ENCODE data around the gene FOXJ1. TPM values are rescaled to one million over a fixed set of nuclear protein-coding genes. Genes with fewer than 3 reads are reported as not detected.

Gene FOXJ1
- total RNA-seq, 4 donors from 2014 or later: 0.82 to 7.4 (median 1.9) TPM; not detected in 1

- H3K4me1 ChIP-seq: peaks cover 0 to 8% (median 0%) of the 10 kb centered on the region in 4 donors
- no peaks in the 10 kb centered on the region for H3K27me3 ChIP-seq
- WGBS, 2 donors (ENCODE audit: low coverage in 1 of 2): 76 to 87% methylated on average over 5 to 23 of the region's 23 CpGs
- H3K27ac ChIP-seq: peak overlapping the region in 2 of 4 donors; percentile 26 to 46
- no peak for DNase-seq
- TF ChIP-seq EP300 (IDR thresholded peaks at IDR 0.05; ENCODE audit: low read depth) (no peak), POLR2AphosphoS5 (IDR thresholded peaks at IDR 0.05) (no peak), POLR2A (IDR thresholded peaks at IDR 0.05) (no peak)
- TF ChIP-seq, protein P1, sequence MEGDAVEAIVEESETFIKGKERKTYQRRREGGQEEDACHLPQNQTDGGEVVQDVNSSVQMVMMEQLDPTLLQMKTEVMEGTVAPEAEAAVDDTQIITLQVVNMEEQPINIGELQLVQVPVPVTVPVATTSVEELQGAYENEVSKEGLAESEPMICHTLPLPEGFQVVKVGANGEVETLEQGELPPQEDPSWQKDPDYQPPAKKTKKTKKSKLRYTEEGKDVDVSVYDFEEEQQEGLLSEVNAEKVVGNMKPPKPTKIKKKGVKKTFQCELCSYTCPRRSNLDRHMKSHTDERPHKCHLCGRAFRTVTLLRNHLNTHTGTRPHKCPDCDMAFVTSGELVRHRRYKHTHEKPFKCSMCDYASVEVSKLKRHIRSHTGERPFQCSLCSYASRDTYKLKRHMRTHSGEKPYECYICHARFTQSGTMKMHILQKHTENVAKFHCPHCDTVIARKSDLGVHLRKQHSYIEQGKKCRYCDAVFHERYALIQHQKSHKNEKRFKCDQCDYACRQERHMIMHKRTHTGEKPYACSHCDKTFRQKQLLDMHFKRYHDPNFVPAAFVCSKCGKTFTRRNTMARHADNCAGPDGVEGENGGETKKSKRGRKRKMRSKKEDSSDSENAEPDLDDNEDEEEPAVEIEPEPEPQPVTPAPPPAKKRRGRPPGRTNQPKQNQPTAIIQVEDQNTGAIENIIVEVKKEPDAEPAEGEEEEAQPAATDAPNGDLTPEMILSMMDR (IDR thresholded peaks at IDR 0.05): no peak
- H3K4me3 ChIP-seq: no peak overlapping the region
- in situ Hi-C loops (cut with MboI; ENCODE audit: low pct_ligation_motif_present in 1 of 4, low pct_unique_long_range_greater_than_20kb in 1 of 4, low sequenced_read_pairs in 3 of 4) (no loop called here), intact Hi-C loops (cut with DNase I; ENCODE audit: low total_unique reads) (no loop called here)
- H3K36me3 ChIP-seq: no peaks in the 10 kb centered on the region
- H3K9me3 ChIP-seq: no peaks in the 10 kb centered on the region
These were observed 9.9 kb upstream of the FOXJ1 start for GRCh38 chr17:76150712-76151622.

GRCh38 chr17:76149214-76149613 lies 8.2 kb upstream of the FOXJ1 start:
- in situ Hi-C loops (cut with MboI; ENCODE audit: low pct_ligation_motif_present in 1 of 4, low pct_unique_long_range_greater_than_20kb in 1 of 4, low sequenced_read_pairs in 3 of 4): no loop called here

GRCh38 chr17:76148015-76148326 lies 6.9 kb upstream of the FOXJ1 start:
- in situ Hi-C loops (cut with MboI; ENCODE audit: low pct_ligation_motif_present in 1 of 4, low pct_unique_long_range_greater_than_20kb in 1 of 4, low sequenced_read_pairs in 3 of 4): no loop called here

More at GRCh38 chr17:76149214-76149613, 8.2 kb upstream of the FOXJ1 start:
- 95% methylated on average over 10 of the region's 10 CpGs; no CpG with 5 or more reads in 1 of the 2 donors for WGBS, 2 donors (ENCODE audit: low coverage in 1 of 2)
- H3K36me3 ChIP-seq: no peaks in the 10 kb centered on the region
- no peak overlapping the region for H3K4me3 ChIP-seq
- no peak overlapping the region for H3K27ac ChIP-seq
- H3K9me3 ChIP-seq: no peaks in the 10 kb centered on the region
- intact Hi-C loops (cut with DNase I; ENCODE audit: low total_unique reads): no loop called here
- TF ChIP-seq POLR2AphosphoS5 (IDR thresholded peaks at IDR 0.05) (no peak), EP300 (IDR thresholded peaks at IDR 0.05; ENCODE audit: low read depth) (no peak), POLR2A (IDR thresholded peaks at IDR 0.05) (no peak)
- TF ChIP-seq, protein P1 (IDR thresholded peaks at IDR 0.05): no peak
- peaks cover 0 to 8% (median 2%) of the 10 kb centered on the region in 4 donors for H3K4me1 ChIP-seq
- DNase-seq: no peak
- H3K27me3 ChIP-seq: no peaks in the 10 kb centered on the region

More at GRCh38 chr17:76148015-76148326, 6.9 kb upstream of the FOXJ1 start:
- no peak for DNase-seq
- H3K9me3 ChIP-seq: no peaks in the 10 kb centered on the region
- intact Hi-C loops (cut with DNase I; ENCODE audit: low total_unique reads): no loop called here
- H3K27me3 ChIP-seq: no peaks in the 10 kb centered on the region
- H3K4me1 ChIP-seq: peaks cover 0 to 8% (median 2%) of the 10 kb centered on the region in 4 donors
- no peak overlapping the region for H3K4me3 ChIP-seq
- H3K27ac ChIP-seq: no peak overlapping the region
- no peaks in the 10 kb centered on the region for H3K36me3 ChIP-seq
- TF ChIP-seq, protein P1 (IDR thresholded peaks at IDR 0.05): no peak
- no peak for TF ChIP-seq EP300 (IDR thresholded peaks at IDR 0.05; ENCODE audit: low read depth)
- no peak for TF ChIP-seq POLR2AphosphoS5 (IDR thresholded peaks at IDR 0.05)
- TF ChIP-seq POLR2A (IDR thresholded peaks at IDR 0.05): no peak
- 86 to 100% methylated on average over 1 of the region's 1 CpG for WGBS, 2 donors (ENCODE audit: low coverage in 1 of 2)
